NCI-H82 (cell line): ENCODE results near the gene MRPL16.
"Not testable (repeated sequence)": the region's sequence is repeated elsewhere in the genome, so short reads cannot be mapped to it uniquely, and the experiment has no call there.

Experiments used
- DNase-seq: peaks from one replicate; lab custom pipeline; 2025; lab: John Stamatoyannopoulos, UW

MRPL16 gene

DNA sequence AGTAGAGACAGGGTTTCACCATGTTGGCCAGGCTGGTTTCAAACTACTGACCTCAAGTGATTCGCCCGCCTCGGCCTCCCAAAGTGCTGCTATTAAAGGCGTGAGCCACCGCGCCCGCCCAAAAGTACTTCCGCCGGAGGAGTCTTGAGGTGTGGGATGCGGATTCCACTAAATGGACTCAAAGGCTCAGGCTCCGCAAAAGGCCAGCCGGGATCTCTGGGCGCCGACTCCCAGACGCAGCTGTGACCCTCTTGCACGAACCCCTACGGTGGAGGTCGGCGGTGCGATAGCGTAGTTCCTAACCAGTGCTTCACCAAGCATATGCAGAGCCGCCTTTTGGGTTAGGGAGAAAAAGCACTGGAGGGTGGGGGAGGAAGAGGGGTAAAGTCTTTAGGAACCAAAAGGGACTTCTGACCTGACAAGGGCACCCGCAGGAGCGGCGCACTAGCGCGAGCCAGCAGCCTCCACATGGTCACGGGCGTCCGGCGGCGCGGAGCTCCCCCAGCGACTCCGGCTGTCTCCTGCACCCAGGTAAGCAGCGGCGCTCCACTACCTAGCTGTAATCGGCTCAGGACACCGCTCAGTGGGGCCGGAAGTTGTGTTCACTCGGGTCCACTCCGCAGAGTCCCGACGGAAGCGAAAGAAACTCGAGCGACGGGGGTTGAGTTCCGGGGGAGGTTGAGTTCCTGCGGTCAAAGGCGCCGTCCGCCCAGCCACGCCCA is at the start of gene MRPL16:
MRPL16 (minus strand) TSS at position 590 of the 722 bp plus-strand sequence; CDS start at position 470, 120 bp downstream.
- DNase-seq: peak; percentile 95

DNA sequence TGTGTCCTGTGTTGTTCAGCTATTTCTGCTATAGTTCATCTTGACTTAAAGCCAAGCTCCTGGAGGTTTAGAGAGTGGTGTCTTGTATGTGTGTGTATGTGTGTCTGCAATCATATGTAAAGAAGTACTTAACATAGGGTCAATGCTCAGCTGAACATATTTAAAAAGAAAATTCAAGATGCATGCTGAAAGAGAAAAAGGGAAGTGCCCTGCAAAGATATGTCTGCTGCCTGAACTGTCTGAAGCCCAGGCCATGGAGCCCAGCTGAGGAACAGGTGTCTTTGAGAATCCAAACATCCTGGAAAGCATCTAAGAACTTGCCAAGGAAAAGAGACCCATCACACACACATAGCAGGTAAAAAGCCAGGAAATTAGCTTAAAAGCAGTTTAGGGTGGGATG is 49.1 kb upstream of the MRPL16 start:
- DNase-seq: no peak

- DNase-seq: no peak
Measured at GRCh38 chr11:59857439-59858434, 47.2 kb upstream of the MRPL16 start.

DNA sequence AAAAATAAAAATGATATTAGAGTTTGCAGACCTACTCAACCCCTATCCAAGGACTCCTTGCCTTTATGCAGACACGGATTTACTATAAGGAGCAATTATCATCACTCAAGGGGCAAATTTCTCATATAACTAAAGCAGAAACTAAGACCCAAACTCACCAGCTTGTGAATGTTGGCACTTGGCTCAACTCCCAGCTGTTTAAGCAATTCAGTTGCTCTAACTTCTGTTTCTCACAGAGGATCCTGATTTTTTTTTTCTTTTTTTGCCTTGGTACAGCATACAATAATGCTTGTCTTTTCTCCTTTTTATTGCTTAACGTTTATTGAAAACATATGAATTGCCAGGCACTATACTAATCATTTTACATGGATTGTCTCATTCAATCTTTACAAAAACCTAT is 44.3 kb upstream of the MRPL16 start:
- no peak for DNase-seq

GRCh38 chr11:59851416-59851815 is 40.8 kb upstream of the MRPL16 start:
- not testable (repeated sequence) for DNase-seq

DNA sequence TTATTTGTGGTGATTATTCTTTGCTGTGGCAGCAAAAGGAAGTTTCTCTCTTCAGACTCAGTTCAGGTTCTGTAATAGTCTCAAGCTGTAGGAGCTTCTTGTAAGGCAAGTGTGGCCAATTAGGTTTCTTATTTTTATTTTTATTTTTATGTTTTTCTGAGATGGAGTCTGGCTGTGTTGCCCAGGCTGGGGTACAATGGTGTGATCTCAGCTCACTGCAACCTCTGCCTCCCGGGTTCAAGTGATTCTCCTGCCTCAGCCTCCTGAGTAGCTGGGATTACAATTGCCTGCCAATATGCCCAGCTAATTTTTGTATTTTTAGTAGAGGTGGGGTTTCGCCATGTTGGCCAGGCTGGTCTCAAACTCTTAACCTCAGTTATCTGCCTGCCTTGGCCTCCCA is 39.0 kb upstream of the MRPL16 start:
- DNase-seq: not testable (repeated sequence)

GRCh38 chr11:59849129-59849528 is 38.6 kb upstream of the MRPL16 start:
- DNase-seq: no peak

- not testable (repeated sequence) for DNase-seq
Measured at GRCh38 chr11:59848439-59848838, 37.9 kb upstream of the MRPL16 start.

DNA sequence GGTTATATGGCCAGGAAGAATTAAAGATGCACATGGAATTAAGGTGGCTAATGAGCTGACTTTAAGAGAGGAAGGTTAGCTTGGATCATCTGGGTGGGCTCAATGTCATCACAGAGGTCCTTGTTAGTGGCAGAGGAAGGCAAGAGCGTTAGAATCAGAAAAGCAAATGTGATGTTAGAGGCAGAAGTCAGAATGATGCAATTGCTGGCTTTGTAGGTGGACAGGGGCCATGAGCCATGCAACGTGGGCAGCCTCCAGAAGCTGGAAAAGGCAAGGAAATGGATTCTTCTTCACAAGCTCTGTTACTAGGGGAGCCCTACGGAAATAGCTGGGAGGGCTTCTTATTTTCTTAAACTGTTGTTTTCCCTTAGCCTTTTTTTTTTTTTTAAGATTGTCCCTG is 37.0 kb upstream of the MRPL16 start:
- no peak for DNase-seq

DNA sequence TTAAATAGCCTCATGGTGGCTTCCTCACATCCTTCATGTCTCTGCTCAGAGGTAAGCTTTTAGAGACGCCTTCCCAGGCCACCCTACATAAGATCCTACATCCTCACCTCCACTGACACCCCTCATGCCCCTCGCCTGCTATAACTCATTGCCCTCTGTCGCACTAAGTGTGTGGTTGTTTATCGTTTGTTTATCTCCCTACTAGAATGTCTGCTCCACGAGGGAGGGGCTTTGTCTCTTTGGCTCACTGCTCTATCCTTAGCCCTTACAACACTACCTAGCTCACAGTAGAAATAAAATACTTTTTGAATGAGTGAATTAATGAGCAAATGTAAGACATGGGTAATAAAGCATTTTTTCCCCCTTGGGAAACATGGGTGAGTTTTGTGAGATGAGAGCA is 36.0 kb upstream of the MRPL16 start:
- no peak for DNase-seq

DNA sequence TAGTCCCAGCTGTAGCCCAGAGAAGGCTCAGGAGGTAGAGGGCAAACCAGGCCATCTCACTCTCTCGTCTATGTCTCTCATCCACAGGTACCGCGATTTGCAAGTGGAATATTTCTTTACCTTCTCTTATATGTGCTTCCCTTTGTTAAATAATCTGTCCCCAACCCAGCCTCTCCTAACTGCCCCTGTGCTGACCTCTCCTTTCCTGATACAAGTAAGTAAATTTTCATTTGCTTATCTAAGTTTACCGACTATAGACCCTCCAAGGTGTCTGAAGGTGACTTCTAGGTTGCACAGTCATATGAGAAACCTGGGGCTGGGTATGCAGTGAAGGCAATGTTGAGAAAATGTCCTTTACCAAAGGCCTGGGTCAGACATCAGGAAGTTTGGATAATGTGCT is 34.8 kb upstream of the MRPL16 start, which contains the start of gene CBLIF:
CBLIF (minus strand) TSS at position 101 of the 400 bp plus-strand sequence; CDS start at position 55, 46 bp downstream.
- no peak for DNase-seq

- peak; percentile 13 for DNase-seq
Measured at GRCh38 chr11:59842316-59842715, 31.7 kb upstream of the MRPL16 start.

- DNase-seq: no peak
Measured at GRCh38 chr11:59841514-59841913, 30.9 kb upstream of the MRPL16 start.

DNA sequence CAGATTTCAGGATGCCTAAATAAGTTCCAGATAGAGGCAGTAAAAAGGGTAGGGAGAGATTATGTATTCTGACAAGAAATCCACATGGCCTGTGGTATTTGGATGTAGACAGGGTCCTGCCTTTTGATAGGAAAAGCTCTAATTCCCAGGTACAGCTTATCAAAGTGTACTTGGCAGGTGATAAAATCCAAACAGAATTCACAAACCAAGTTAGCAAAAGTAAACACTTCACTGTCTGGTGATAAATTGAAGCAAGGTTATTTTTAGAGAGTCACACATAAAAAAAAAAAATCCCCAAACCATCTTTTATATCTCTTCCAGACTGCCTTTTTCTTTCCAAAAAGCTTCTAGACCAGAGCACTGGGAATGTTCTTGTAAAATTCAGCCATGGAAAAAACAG is 29.0 kb upstream of the MRPL16 start:
- DNase-seq: no peak

- no peak for DNase-seq
Measured at GRCh38 chr11:59833602-59834001, 23.0 kb upstream of the MRPL16 start.

DNA sequence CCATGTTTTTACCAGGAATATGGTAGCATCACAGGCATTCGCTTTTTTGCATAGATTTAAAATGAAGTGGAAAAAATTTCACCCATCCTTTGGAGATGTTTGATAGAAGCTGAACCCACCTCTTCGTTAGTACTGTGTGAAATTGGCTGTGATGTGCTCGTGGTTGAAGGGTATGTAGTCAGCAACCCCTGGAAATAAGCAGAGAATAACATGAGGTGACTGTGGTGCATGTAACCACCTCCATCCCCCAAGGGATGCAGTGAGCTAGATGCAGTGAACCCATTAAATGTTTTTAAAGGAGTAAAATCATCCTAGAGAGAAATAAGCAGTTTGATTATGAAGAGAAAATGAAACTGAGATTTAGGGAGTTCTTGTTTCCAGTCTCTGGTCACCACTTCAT is 18.8 kb upstream of the MRPL16 start:
- DNase-seq: no peak

- DNase-seq: peak; percentile 76
Measured at GRCh38 chr11:59822989-59823566, 12.5 kb upstream of the MRPL16 start.

- DNase-seq: no peak
Measured at GRCh38 chr11:59818572-59818971, 8.0 kb upstream of the MRPL16 start.

GRCh38 chr11:59816434-59816833 is 5.9 kb upstream of the MRPL16 start:
- not testable (repeated sequence) for DNase-seq

DNA sequence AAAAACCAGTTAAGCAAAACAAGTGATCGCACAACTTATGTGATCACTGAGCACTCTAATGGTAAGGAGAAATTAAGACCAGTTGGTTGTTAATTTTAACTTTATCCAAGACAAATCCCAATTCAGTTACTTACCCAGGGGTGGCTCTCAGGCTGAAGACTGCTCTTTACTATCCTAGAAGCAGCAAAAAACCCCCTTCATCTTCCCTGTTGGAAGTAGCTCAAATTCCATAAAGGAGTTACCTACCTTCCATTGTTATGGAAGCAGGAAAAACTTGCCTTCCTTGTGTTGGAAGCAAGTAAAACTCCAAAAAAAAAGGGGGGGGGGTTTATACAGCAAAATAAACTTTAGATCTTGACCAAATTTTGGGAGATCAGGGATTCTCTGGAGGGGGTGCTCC is 5.2 kb upstream of the MRPL16 start:
- no peak for DNase-seq

DNA sequence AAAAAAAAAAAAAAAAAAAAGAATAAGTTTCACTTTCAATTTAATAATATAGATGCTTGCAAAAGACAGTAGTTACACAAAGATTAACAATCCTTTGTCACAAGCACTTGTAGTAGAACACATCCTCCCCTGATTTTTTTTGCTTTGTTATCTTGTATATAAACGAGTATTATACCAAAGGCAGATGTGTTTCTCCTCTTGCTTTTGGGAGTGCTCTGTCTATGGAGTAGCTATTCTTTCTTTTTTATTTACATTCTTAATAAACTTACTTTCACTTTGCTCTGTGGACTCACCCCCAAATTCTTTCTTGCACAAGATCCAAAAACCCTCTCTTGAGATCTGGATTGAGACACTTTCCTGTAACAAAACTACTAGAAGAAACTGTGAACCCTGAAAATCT is 3.4 kb upstream of the MRPL16 start:
- no peak for DNase-seq

DNA sequence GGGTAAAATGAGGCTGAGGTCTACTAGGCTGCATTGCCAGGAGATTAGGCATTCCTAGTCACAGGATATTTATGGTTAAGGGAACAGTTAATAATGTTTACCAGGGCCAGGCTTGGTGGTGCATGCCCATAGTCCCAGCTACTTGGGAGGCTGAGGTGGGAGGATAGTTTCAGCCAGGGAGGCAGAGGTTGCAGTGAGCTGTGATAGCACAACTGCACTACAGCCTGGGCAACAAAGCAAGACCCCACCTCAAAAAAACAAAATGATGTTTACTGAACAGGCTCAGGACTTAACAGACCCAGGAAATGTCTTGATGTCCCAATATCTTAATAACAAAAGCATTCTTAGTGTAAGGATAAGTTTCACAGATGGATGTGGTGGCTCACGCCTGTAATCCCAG is 2.8 kb upstream of the MRPL16 start:
- no peak for DNase-seq

- DNase-seq: no peak
Measured at GRCh38 chr11:59812220-59812619, 1.6 kb upstream of the MRPL16 start.
